SIG-M5 (cell line): ENCODE results near the gene ZPBP.
"Not testable (repeated sequence)": the region's sequence is repeated elsewhere in the genome, so short reads cannot be mapped to it uniquely, and the experiment has no call there.

Experiments used
- DNase-seq: peaks from one replicate; lab custom pipeline; 2025; lab: John Stamatoyannopoulos, UW

The ZPBP gene

DNA sequence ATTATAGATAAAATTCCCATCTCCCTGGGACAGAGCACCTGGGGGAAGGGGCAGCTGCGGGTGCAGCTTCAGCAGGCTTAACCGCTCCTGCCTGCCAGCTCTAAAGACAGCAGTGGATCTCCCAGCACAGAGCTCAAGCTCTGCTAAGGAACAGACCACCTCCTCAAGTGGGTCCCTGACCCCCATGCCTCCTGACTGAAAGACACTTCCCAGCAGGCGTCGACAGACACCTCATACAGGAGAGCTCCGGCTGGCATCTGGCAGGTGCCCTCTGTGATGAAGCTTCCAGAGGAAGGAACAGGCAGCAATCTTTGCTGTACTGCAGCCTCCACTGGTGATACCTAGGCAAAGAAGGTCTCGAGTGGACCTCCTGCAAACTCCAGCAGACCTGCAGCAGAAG is 51.9 kb downstream of the ZPBP start:
- DNase-seq, result not testable (repeated sequence)

DNA sequence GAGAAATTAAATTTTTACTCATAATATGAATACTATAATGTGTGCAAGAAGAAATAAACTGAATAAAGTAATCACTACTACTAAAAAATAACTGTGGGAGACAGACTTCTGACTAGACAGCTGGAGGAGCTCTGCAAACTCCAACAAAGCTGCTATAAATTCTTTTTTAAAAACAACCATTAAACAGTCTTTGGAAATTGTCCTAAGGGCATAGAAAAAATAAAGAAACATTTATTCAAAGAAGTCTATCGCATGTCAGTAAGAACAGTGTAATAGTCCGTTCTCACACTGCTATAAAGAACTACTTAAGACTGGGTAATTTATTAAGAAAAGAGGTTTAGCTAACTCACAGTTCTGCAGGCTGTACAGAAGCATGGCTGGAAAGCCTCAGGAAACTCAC is 56.0 kb downstream of the ZPBP start:
- no peak for DNase-seq

DNA sequence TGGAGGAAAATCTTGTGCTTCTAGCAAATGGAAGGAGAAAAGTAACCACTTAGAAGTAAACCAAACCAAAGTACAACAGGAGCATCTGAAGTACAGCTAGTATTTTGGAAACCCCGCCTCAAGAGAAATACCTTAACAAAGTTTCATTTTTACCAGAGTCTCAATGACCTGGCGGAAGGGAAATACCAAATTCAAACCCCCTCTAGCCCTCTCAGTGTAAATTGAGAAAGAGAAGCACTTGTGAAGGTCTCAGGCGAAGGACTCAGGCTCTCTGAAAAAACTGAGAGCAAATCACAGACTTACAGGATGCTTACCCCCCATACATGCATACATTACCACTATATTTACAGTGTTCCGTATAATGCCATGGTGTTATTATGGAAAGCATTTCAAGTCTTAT is 70.1 kb downstream of the ZPBP start:
- DNase-seq, result no peak

DNA sequence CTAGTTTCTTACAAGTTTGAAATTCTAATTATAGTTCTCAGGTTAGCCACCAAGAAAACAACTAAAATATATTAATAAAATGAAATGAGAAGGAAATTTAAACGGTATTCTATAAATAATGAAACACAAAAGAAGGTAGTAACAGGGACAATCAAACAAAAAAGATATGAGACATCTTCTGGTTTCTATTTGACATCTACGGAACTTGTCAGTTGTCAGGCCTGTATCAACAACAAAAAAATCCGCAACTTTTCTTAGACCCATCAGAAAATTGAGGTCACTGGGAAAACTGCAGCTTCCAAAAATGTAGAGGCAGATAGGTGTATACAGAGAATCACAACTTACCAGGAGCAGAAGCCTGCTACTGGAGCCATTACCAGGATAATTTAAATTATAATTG is 70.6 kb downstream of the ZPBP start:
- DNase-seq, result no peak

DNA sequence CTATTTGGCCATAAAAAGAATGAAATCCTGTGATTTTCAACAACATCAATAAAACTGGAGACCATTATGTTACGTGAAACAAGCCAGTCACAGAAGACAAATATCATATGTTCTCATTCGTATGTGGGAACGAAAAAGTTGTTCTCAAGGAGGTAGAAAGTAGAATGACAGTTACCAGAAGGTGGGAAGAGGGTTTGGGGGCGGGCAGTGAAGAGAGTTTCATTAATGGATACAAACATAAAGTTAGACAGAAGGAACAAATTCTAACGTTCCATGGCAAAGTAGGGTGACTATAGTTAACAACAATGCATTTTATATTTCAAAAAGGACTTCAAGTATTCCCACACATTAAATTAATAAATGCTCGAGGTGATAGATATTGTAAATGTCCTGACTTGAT is 97.4 kb downstream of the ZPBP start:
- no peak for DNase-seq

DNA sequence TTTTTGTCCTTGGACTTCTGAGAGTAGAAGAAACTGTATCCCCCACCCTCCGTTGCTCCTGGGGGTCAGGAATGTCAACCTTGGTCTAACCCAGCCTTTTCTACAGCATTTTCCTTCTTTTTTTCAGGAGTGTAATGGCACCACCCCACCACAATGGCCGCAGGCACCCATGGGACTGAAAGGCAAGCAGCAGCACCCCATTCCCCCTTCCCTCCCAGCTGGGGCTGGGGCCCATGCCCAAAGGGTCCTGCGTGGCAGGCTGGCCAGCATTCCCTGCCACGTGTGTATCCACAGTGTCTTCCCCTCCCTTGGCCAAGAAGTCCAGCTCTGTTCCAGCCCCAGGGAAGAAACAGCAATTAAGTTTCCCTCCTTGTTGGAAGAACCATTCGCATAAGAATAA is 106.9 kb downstream of the ZPBP start:
- DNase-seq, result no peak

DNA sequence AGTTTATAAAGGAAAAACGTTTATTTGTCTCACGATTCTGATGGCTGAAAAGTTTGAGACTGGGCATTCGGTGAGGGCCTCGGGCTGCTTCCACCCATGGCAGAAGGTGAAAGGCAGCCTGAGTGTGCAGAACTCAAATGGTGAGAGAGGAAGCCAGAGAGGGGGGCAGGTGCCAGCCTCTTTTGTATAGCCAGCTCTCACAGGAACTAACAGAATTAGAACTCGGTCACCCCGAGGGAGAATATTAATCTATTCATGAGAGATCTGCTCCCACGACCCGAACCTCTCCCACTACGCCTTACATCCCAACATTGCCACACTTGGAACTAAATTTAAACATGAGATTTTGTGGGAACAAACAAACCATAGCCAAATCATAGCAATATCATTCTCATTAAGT is 112.6 kb downstream of the ZPBP start:
- no peak for DNase-seq

DNA sequence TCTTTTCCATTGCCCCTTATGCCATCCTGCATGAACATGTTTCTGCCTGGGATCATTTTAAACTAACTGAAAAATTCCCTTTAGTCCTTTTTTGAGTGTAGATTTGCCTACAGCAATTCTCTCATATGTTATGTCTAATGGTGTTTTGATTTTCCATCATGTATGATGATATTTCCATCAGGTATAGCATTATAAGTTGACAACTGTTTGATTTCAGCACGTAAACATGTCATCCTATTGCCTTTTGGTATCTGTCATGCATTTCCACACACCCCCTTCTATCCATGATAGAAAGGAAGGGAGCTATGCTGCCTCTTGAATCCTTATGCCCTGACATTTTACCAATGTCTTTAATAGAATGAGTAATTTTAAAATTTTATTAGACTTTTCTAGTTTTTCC is 116.8 kb downstream of the ZPBP start:
- no peak for DNase-seq

DNA sequence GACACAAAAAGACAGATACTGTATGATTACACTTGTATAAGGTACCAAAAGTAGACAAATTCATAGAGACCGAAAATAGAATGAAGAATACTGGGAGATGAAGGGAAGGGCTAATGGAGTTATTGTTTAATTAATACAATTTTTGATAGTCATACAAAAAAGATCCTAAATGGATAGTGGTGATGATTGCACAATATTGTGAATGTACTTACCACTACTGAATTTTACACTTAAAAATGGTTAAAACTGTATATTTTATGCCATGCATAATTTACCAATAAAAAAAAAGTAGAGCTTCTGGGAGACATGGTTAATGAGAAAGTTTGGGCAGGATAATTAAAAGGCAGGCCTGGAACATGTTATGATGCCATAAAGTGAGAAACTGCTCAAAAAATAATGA is 119.0 kb downstream of the ZPBP start:
- DNase-seq, result no peak

DNA sequence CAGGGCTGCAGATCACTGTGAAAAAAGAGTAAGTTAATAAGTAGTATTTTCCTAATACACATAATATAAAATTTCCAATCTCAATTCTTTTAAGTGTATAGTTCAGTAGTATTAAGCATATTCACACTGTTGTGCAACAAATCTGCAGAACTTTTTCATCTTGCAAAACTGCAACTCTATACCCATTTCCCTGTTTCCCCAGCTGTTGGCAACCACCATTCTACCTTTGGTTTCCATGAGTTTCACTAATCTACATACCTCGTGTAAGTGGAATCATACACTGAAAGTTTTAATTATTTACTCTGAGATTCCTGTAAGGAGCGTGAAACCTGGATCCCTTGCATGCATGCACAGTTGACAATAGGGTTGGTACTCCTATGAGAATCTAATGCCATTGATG is 155.4 kb downstream of the ZPBP start:
- DNase-seq, result no peak

DNA sequence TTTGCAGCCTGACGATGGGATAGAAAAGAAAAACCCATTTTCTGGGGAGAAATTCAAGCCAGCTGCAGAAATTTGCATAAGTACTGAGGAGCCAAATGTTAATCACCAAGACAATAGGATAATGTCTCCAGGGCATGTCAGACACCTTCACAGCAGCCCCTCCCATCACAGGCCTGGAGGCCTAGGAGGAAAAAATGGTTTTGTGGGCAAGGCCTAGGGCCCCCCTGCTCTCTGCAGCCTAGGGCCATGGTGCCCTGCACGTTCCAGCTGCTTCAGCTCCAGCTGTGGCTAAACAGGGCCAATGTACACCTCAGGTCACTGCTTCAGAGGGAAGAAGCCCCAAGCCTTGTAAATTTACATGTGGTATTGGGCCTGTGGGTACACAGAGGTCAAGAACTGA is 161.4 kb downstream of the ZPBP start:
- no peak for DNase-seq

DNA sequence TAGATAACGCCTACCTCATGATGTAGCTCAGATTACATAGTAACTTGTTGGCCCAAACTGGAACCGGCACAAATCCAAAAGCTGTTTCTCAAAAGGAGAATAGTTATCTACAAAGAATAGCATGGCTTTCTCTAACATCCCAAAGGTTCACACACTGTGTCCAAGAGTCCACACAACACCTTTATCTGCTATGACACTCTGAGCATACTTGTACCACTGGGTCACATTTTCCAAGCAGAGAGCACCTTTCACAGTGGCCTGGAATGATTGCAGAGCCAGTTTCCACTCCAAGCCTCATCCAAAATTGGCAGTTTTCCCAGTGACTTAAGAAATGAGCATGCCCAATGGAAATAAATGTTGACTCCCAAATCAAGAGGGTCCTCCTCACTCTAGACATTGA is 164.3 kb downstream of the ZPBP start:
- no peak for DNase-seq

DNA sequence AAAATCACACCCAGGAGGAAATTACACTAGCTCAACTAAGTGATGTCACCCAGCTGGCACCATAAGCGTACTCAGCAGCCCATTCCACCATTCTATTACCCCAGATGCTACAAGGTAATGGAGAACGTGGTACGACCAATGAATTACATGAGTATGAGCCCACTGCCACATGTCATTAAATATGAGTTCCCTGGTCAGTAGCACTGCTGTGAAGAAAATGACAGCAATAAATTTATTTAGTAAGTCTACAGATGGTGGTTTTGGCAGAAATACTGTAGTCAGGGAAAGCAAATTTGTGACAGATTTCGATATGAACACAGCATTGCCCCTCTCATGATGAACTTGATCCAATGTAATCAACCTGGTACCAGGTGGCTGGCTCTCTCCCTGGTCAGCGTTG is 165.4 kb downstream of the ZPBP start:
- DNase-seq, result no peak

DNA sequence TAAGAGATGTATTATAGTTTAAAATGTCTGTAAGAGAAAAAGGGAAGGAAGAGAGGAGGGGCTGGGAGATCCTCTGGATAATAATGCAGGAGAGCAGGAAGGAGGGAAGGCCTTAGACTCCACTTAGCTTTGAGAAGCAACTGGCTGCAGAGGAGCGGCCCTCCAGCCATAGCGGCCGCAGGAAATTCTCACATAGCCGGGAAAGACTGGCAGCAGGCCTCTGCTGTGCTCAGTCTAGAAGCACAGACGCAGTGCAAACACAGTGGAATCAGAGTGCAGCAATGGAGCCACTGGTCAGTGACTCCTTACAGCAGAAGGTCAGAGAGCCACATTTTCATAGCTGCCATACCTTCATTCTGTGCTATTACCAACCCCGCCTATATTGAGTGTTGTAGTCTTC is 166.3 kb downstream of the ZPBP start:
- no peak for DNase-seq

DNA sequence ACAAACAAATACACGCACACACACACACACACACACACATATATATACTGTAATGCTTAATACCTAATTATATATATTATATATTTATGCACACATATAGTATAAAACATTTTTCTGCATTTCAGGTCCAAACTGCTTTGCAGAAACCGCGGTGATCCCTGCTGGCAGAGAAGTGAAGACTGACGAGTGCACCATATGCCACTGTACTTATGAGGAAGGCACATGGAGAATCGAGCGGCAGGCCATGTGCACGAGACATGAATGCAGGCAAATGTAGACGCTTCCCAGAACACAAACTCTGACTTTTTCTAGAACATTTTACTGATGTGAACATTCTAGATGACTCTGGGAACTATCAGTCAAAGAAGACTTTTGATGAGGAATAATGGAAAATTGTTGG is 181.1 kb downstream of the ZPBP start:
- DNase-seq, result no peak

DNA sequence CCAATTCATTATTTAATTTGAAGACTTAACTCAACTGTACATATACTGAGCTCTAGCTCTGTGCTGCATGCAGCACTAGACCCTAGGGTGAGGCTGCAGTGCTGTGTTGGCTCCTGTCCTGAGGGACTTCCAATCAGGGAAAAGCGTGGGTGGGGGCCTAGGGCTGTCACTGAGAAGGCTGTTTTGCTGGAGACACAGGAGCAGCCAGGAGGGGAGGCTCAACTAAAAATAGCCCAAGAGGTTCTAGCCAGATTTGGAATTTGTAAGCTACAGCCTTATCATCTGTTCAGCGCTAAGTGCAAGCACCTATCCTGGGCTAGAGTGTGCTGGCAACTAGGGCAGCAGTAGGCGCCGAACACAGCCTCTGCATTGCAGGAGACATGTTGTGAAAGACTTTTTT is 198.5 kb downstream of the ZPBP start:
- no peak for DNase-seq

DNA sequence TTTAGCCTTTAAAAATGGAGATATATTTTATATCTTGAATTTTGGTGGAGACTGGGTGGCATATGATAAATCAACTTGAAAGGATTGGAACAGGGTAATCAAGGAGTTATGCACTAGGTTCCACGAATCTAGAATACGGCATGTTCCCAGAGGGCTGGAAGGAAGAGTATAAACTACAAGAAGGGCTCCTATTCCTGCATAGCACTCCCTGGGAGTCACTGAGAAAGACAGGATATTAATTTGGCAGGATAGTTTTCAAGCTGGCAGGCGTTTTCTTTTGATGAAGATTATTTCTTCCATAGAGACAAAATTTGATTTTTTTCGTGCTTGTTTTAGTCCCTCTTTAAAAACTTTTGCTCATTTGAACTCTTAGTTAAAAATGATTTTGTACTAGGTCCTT is 199.9 kb downstream of the ZPBP start:
- no peak for DNase-seq

DNA sequence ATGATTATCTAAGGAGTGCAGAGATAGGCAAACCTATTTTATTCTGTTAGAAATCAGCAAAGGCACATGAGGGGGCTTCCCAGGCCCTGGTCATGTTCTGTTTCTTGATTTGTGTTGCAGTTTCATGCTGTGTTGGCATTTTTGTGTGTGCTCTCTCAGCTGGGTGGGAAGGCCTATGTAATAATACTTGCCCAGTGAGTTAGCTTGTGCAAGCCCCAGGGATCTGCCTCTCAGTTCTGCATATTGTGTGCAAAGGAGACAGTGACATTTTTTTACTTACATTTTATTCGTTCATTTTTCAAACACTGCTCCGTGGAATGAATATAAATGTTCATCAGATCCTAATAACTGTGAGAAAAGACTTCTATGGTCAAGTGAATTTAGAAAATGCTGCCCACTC is 200.6 kb downstream of the ZPBP start:
- DNase-seq, result no peak
